GM18511 (cell line): Measurements from ENCODE around the gene NGFR.

Source experiments
- ATAC-seq: cut with Tn5 transposase; IDR thresholded peaks from one replicate; pipeline ENCODE4 v1.9.1; 2021; ENCODE audit warnings: mild to moderate bottlenecking, moderate library complexity; ENCODE audit not compliant: unreplicated experiment

Gene NGFR

GRCh38 chr17:49557312-49558024 lies 62.4 kb downstream of the NGFR start:
- ATAC-seq = no peak
